H1 (cell line): ENCODE results near the gene PRKAR2A. TPM values are rescaled to one million over a fixed set of nuclear protein-coding genes. Genes with fewer than 3 reads are reported as not detected.

Experiments used
- CTCF ChIA-PET: fragments of 300-600 bp; sonication (Branson Sonifier 250); formaldehyde crosslinking; loops from one replicate; lab custom pipeline; 2021; ENCODE audit not compliant: partially characterized antibody; lab: Charles Lee
- POLR2A ChIA-PET: fragments of 300-600 bp; sonication (Branson Sonifier 250); formaldehyde crosslinking; loops from one replicate; lab custom pipeline; 2021; ENCODE audit warnings: inconsistent platforms; ENCODE audit not compliant: partially characterized antibody; lab: Charles Lee
- DNase-seq, 2 experiments: peaks; one replicate each; pipeline versions ENCODE4 v3.0.0 to v3.0.0-alpha.2; 2010 to 2022; ENCODE audit warnings: low spot score in 2 of 2, low read depth in 1 of 2, mixed read lengths in 1 of 2
- FAIRE-seq: peaks from 2 replicates; lab custom pipeline; 2011; peaks lifted over from hg19 to GRCh38; lab: Jason Lieb, UNC
- H2AFZ ChIP-seq: 2 replicates; pipeline ENCODE4 v1.8.1; 2012; ENCODE audit warnings: low read length, inconsistent platforms
- H2AK5ac ChIP-seq: 2 replicates; pipeline ENCODE4 v1.6.1; 2013; ENCODE audit warnings: low read depth, low read length
- H2BK120ac ChIP-seq: replicated peaks from 2 replicates; pipeline ENCODE3; 2013; ENCODE audit warnings: low read depth, low read length, inconsistent platforms
- H2BK12ac ChIP-seq: 2 replicates; pipeline ENCODE4 v1.6.1; 2013; ENCODE audit warnings: low read depth, low read length
- H2BK15ac ChIP-seq: 2 replicates; pipeline ENCODE4 v1.6.1; 2013; ENCODE audit warnings: low read length
- H2BK20ac ChIP-seq: 2 replicates; pipeline ENCODE4 v1.6.1; 2013; ENCODE audit warnings: low read length
- H2BK5ac ChIP-seq: 2 replicates; pipeline ENCODE4 v1.6.1; 2013; ENCODE audit warnings: low read depth, low read length
- H3K14ac ChIP-seq: 2 replicates; pipeline ENCODE4 v1.6.1; 2013; ENCODE audit warnings: inconsistent platforms; ENCODE audit not compliant: insufficient read length
- H3K18ac ChIP-seq: 2 replicates; pipeline ENCODE4 v1.6.1; 2013; ENCODE audit warnings: low read length; ENCODE audit errors: extremely low read depth
- H3K23ac ChIP-seq: 2 replicates; pipeline ENCODE4 v1.6.1; 2013; ENCODE audit warnings: inconsistent platforms; ENCODE audit not compliant: insufficient read length
- H3K23me2 ChIP-seq: 2 replicates; pipeline ENCODE4 v1.6.1; 2013; ENCODE audit warnings: low read depth, low read length
- H3K27ac ChIP-seq: 2 replicates; pipeline ENCODE4 v1.6.1; 2011; ENCODE audit warnings: low read depth, low read length, inconsistent platforms
- H3K27me3 ChIP-seq, 4 experiments: replicated peaks in 1 of 4; 1 replicate in 1 of 4; 2 replicates in 3 of 4; pipeline versions ENCODE4 v1.6.1 to v1.8.1; 2011 to 2013; ENCODE audit warnings: low read length in 3 of 4, mild to moderate bottlenecking in 3 of 4, inconsistent platforms in 2 of 4, mixed read lengths in 2 of 4, moderate library complexity in 1 of 4; ENCODE audit not compliant: control insufficient read depth in 3 of 4, insufficient read depth in 3 of 4; ENCODE audit errors: extremely low read depth in 1 of 4
- H3K36me3 ChIP-seq, 4 experiments: 2 replicates each; pipeline versions ENCODE4 v1.6.1 to v1.8.1; 2011 to 2013; ENCODE audit warnings: mild to moderate bottlenecking in 4 of 4, low read length in 3 of 4, moderate library complexity in 2 of 4, control low read depth in 1 of 4, inconsistent platforms in 1 of 4; ENCODE audit not compliant: insufficient read depth in 4 of 4, control insufficient read depth in 2 of 4
- H3K4ac ChIP-seq: replicated peaks from 2 replicates; pipeline ENCODE3; 2013; ENCODE audit warnings: low read length, low read depth, mixed read lengths, inconsistent platforms; ENCODE audit not compliant: insufficient read length
- H3K4me1 ChIP-seq, 4 experiments: replicated peaks in 1 of 4; 1 replicate in 1 of 4; 2 replicates in 3 of 4; pipeline versions ENCODE4 v1.6.1 to v1.8.1; 2011 to 2013; ENCODE audit warnings: low read length in 3 of 4, inconsistent platforms in 2 of 4, mixed read lengths in 1 of 4; ENCODE audit not compliant: insufficient read depth in 4 of 4, control insufficient read depth in 3 of 4
- H3K4me2 ChIP-seq, 2 experiments: 2 replicates each; pipeline versions ENCODE4 v1.6.1 to v1.8.1; 2011 to 2013; ENCODE audit warnings: low read depth in 2 of 2, low read length in 2 of 2, control low read depth in 1 of 2, inconsistent platforms in 1 of 2, mild to moderate bottlenecking in 1 of 2; ENCODE audit not compliant: insufficient read depth in 1 of 2
- H3K4me3 ChIP-seq, 4 experiments: fragments of 200-600, 300-600 bp in 1 of 4; sonication (generic), shearing (Covaris generic), sonication (Bioruptor Twin) in 1 of 4; 2 replicates each; pipeline versions ENCODE4 v1.5.1 to v1.8.1; 2011 to 2016; ENCODE audit warnings: low read length in 4 of 4, low read depth in 3 of 4, control low read depth in 2 of 4, inconsistent platforms in 2 of 4, mild to moderate bottlenecking in 2 of 4, mixed read lengths in 1 of 4, moderate library complexity in 1 of 4; ENCODE audit not compliant: insufficient read depth in 2 of 4; ENCODE audit errors: extremely low read depth in 1 of 4
- H3K56ac ChIP-seq: replicated peaks from 2 replicates; pipeline ENCODE3; 2013; ENCODE audit warnings: low read depth, mild to moderate bottlenecking, mixed read lengths, low read length, inconsistent platforms; ENCODE audit not compliant: insufficient read length
- H3K79me1 ChIP-seq: 2 replicates; pipeline ENCODE4 v1.6.1; 2013; ENCODE audit warnings: low read depth, low read length, control low read depth
- H3K79me2 ChIP-seq, 2 experiments: 2 replicates each; pipeline versions ENCODE4 v1.6.1 to v1.8.1; 2012 to 2013; ENCODE audit warnings: low read length in 2 of 2, mild to moderate bottlenecking in 2 of 2, inconsistent platforms in 1 of 2; ENCODE audit not compliant: insufficient read depth in 2 of 2, control insufficient read depth in 1 of 2
- H3K9ac ChIP-seq, 4 experiments: replicated peaks in 1 of 4; 1 replicate in 1 of 4; 2 replicates in 3 of 4; pipeline versions ENCODE4 v1.6.1 to v1.8.1; 2011 to 2013; ENCODE audit warnings: low read depth in 3 of 4, low read length in 3 of 4, control low read depth in 2 of 4, mild to moderate bottlenecking in 2 of 4, moderate library complexity in 2 of 4, inconsistent platforms in 1 of 4; ENCODE audit errors: extremely low read depth in 1 of 4
- H3K9me3 ChIP-seq, 2 experiments: 2 replicates each; pipeline versions ENCODE4 v1.6.1 to v1.8.1; 2012 to 2013; ENCODE audit warnings: mild to moderate bottlenecking in 2 of 2, moderate library complexity in 2 of 2, control low read depth in 1 of 2, inconsistent platforms in 1 of 2, low read depth in 1 of 2, low read length in 1 of 2, mixed read lengths in 1 of 2; ENCODE audit not compliant: insufficient read depth in 2 of 2
- H4K20me1 ChIP-seq, 2 experiments: replicated peaks in 1 of 2; 2 replicates each; pipeline versions ENCODE3 to v1.8.1; 2011 to 2013; ENCODE audit warnings: inconsistent platforms in 2 of 2, low read length in 2 of 2, mild to moderate bottlenecking in 1 of 2; ENCODE audit not compliant: insufficient read depth in 2 of 2, control insufficient read depth in 1 of 2
- H4K5ac ChIP-seq: 2 replicates; pipeline ENCODE4 v1.6.1; 2013; ENCODE audit warnings: low read length, low read depth, mixed read lengths, inconsistent platforms; ENCODE audit not compliant: insufficient read length
- H4K8ac ChIP-seq: 2 replicates; pipeline ENCODE4 v1.8.0; 2013; ENCODE audit warnings: mild to moderate bottlenecking, moderate library complexity, low read length, inconsistent platforms; ENCODE audit not compliant: insufficient read depth; ENCODE audit errors: extremely low read depth
- H4K91ac ChIP-seq: replicated peaks from 2 replicates; pipeline ENCODE3; 2013; ENCODE audit warnings: low read length, mixed read lengths, inconsistent platforms; ENCODE audit not compliant: insufficient read length
- ASH2L ChIP-seq: fragments of 200-600, 300-600 bp; sonication (generic); IDR thresholded peaks from one replicate; pipeline ENCODE4 v1.7.1; 2017; ENCODE audit warnings: low read length
- KDM4A ChIP-seq: IDR thresholded peaks from one replicate; pipeline ENCODE4 v1.7.1; 2012; ENCODE audit warnings: low read depth, mild to moderate bottlenecking, moderate library complexity, low read length, inconsistent platforms; ENCODE audit not compliant: severe bottlenecking
- NRF1 ChIP-seq: IDR thresholded peaks from 2 replicates; pipeline ENCODE4 v1.6.1; 2011; ENCODE audit warnings: mild to moderate bottlenecking, low read depth, low read length, improper control_type of control experiment
- ZNF274 ChIP-seq: IDR thresholded peaks from 2 replicates; pipeline ENCODE4 v1.7.0; 2012; ENCODE audit warnings: low read length, borderline replicate concordance; ENCODE audit errors: extremely low read depth
- WGBS, 2 experiments: shearing (Covaris generic) in 1 of 2; methylation state at CpG; one replicate each; pipeline versions ENCODE4 v1.1.6 to v1.1.7; 2013 to 2015; ENCODE audit warnings: low lambda C conversion rate in 2 of 2, mixed read lengths in 2 of 2, inconsistent platforms in 1 of 2, low coverage in 1 of 2, missing lambda C conversion rate in 1 of 2; ENCODE audit not compliant: insufficient replicate concordance in 2 of 2, insufficient coverage in 1 of 2, insufficient read length in 1 of 2; ENCODE audit errors: extremely low coverage in 1 of 2, missing lambda C conversion rate in 1 of 2; 5-methylcytosine and 5-hydroxymethylcytosine counted together
- polyA plus RNA-seq, 7 experiments: library from polyadenylated mRNA; depleted of rRNA in 3 of 7; stranded (reverse) in 5 of 7; unstranded in 2 of 7; fragments of >200 nt in 5 of 7; fragments of 200-250 nt in 2 of 7; gene quantifications; 1 replicate in 5 of 7; 2 replicates in 1 of 7; 4 replicates in 1 of 7; pipeline versions ENCODE4 v1.2.1 to v1.2.3, GENCODE V29; 2011 to 2013; ENCODE audit warnings: missing spikeins in 2 of 7, mixed read lengths in 2 of 7
- total RNA-seq: library from RNA; stranded (reverse); fragmentation: NEBNext Ultra II Directional; extraction: Animal tissue kit (Norgen Biotek cat#: 25700); gene quantifications from 2 replicates; pipeline ENCODE4 v1.2.1, GENCODE V29; 2021

Gene PRKAR2A
- total and polyA plus RNA-seq, 2 of the 8 experiments (the other 6 are each of a cell fraction or from before 2014, with no cell fraction given): 6.3 to 42.4 TPM

GRCh38 chr3:48748754-48749153 lies 98.9 kb downstream of the PRKAR2A start:
- Histone ChIP-seq H2AK5ac (no peak overlapping the region), H3K9ac (no peak overlapping the region), H4K91ac (no peak overlapping the region), H3K4ac (no peak overlapping the region), H2BK20ac (no peak overlapping the region), H3K36me3 (peaks cover 0 to 6% (median 0%) of the 10 kb centered on the region in 4 experiments; a peak in 2 of 8 replicates), H2BK15ac (no peak overlapping the region), H3K27ac (no peak overlapping the region), H3K4me1 (no peaks in the 10 kb centered on the region)
- CTCF ChIA-PET: interaction anchor here (0.6 to 7.8 kb wide), 4 partner anchors 11 to 1522 kb away, joined by 3 to 75 read pairs (median 4); no protein-coding TSS in a partner anchor
- DNase-seq (no peak), FAIRE-seq (no peak)
- TF ChIP-seq ZNF274 (no peak), ASH2L (no peak), KDM4A (no peak), NRF1 (no peak)
- TF ChIP-seq, all 59 proteins: peak for 0
- 89% methylated on average over 3 of the region's 3 CpGs; no CpG with 5 or more reads in 1 of the 2 experiments for WGBS, 2 experiments
- Histone ChIP-seq H3K4me2 (no peak overlapping the region), H3K27me3 (no peaks in the 10 kb centered on the region), H3K9me3 (no peaks in the 10 kb centered on the region), H3K79me2 (no peaks in the 10 kb centered on the region), H3K56ac (no peak overlapping the region), H2BK12ac (no peak overlapping the region), H3K23me2 (no peaks in the 10 kb centered on the region), H2BK120ac (no peak overlapping the region), H2AFZ (no peak overlapping the region), H4K8ac (no peak overlapping the region), H3K4me3 (no peak overlapping the region), H2BK5ac (no peak overlapping the region), H3K79me1 (no peaks in the 10 kb centered on the region), H4K20me1 (no peaks in the 10 kb centered on the region), H3K14ac (no peak overlapping the region), H4K5ac (no peak overlapping the region), H3K18ac (no peak overlapping the region), H3K23ac (no peak overlapping the region)
- POLR2A ChIA-PET: interaction anchor here (1.1 to 1.5 kb wide), 2 partner anchors 32 to 121 kb away, joined by 3 read pairs; no protein-coding TSS in a partner anchor
